ENCODE data around the gene EPOP. TPM values are rescaled to one million over a fixed set of nuclear protein-coding genes. Genes with fewer than 3 reads are reported as not detected.

EPOP gene
- total and polyA plus RNA-seq, 4 donors = 0.40 to 2.8 (median 2.2) TPM

DNA sequence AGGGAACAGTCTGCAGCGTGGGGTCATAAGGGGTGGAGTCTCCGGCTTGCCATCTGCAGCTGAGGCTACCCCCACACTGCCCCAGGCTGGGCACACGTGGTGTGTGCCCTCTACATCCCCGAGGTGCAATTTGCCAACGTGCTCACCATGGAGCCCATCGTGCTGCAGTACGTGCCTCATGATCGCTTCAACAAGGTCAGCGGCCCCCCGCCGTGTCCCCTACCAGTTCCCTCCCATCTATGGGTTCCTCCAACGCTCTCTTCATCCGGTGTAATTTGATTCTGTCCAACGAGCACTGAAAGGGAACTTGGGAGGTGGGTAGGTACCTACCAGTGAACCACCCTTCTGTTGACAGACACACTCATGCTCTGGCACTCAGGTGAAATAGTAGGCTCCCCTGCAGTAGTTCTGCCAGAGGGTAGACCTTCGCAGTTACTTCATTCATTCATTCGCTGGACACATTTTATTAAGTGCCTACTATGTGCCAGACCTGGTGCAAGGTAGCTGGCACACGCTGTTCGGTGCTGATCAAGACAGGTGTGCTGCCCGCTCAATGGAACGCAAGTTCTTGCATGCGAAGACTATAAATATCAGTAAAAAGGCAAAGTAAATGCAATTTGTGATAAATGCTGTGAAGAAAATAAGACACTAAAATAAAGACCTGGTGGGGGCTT is 33.1 kb upstream of the EPOP start:
- no peak for DNase-seq
- Histone ChIP-seq H3K36me3 (ENCODE audit: control insufficient read depth in 4 of 4, insufficient read depth in 4 of 4, low read length in 4 of 4) (peaks cover 0 to 36% (median 12%) of the 10 kb centered on the region in 4 donors), H3K9ac (ENCODE audit: insufficient read depth in 1 of 2, low read length in 2 of 2) (no peak overlapping the region), H3K27ac (ENCODE audit: low read depth in 1 of 2, low read length in 1 of 2) (no peak overlapping the region), H3K27me3 (ENCODE audit: control insufficient read depth in 3 of 3, insufficient read depth in 3 of 3, low read length in 2 of 3) (no peaks in the 10 kb centered on the region), H3K4me3 (no peak overlapping the region), H3K9me3 (ENCODE audit: control insufficient read depth in 4 of 4, insufficient read depth in 3 of 4, low read length in 3 of 4) (no peaks in the 10 kb centered on the region), H3K4me1 (ENCODE audit: control insufficient read depth in 5 of 5, insufficient read depth in 5 of 5, low read length in 5 of 5) (peaks cover 0 to 32% (median 7%) of the 10 kb centered on the region in 5 donors)
- WGBS, 2 donors = 76 to 81% methylated on average over 21 of the region's 21 CpGs
- TF ChIP-seq, protein P1, sequence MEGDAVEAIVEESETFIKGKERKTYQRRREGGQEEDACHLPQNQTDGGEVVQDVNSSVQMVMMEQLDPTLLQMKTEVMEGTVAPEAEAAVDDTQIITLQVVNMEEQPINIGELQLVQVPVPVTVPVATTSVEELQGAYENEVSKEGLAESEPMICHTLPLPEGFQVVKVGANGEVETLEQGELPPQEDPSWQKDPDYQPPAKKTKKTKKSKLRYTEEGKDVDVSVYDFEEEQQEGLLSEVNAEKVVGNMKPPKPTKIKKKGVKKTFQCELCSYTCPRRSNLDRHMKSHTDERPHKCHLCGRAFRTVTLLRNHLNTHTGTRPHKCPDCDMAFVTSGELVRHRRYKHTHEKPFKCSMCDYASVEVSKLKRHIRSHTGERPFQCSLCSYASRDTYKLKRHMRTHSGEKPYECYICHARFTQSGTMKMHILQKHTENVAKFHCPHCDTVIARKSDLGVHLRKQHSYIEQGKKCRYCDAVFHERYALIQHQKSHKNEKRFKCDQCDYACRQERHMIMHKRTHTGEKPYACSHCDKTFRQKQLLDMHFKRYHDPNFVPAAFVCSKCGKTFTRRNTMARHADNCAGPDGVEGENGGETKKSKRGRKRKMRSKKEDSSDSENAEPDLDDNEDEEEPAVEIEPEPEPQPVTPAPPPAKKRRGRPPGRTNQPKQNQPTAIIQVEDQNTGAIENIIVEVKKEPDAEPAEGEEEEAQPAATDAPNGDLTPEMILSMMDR (IDR thresholded peaks at IDR 0.05; ENCODE audit: control extremely low read depth, extremely low read depth) = no peak
- no peak for ATAC-seq (ENCODE audit: insufficient read depth, low FRiP score)

DNA sequence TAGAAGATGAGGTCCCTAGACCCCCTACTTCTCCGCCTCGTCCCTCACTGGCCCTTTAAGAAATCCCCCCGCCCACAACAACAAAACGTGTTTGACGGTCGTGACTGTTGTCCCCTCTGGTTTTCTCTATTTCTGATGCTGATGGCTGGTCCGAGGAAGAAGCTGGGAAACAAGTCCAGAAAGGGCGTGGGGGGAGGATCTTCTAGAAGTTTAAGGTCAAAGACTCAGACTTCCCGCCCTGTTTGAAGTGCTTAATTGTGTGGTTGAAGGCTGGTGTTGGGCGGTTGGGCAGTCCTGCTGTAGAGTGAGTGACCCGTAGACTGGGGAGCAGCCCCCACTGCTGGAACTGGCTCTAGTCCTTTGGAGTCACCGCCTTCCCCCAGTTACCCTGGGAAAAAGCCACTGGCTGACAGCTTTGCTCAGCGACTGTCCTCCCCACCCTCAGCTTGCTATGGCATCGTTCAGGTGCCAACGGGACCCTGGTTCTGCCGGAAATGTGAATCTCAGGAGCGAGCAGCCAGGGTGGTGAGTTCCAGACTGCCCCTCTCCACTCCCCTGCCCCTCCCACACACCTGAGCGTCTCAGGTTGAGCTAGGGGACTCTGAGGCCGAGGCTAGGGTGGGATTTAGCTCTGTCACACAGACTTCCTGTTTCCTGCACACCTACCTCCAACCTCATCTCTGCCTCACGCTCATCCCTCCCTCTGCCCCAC is 31.9 kb upstream of the EPOP start:
- ATAC-seq (ENCODE audit: insufficient read depth, low FRiP score) = no peak
- H3K9ac ChIP-seq (ENCODE audit: insufficient read depth in 1 of 2, low read length in 2 of 2) = no peak overlapping the region
- TF ChIP-seq, protein P1 (IDR thresholded peaks at IDR 0.05; ENCODE audit: control extremely low read depth, extremely low read depth) = no peak
- H3K4me3 ChIP-seq = peak overlapping the region; percentile 59
- H3K27me3 ChIP-seq (ENCODE audit: control insufficient read depth in 3 of 3, insufficient read depth in 3 of 3, low read length in 2 of 3) = no peaks in the 10 kb centered on the region
- peaks cover 0 to 40% (median 8%) of the 10 kb centered on the region in 5 donors for H3K4me1 ChIP-seq (ENCODE audit: control insufficient read depth in 5 of 5, insufficient read depth in 5 of 5, low read length in 5 of 5)
- peaks cover 0 to 25% (median 7%) of the 10 kb centered on the region in 4 donors for H3K36me3 ChIP-seq (ENCODE audit: control insufficient read depth in 4 of 4, insufficient read depth in 4 of 4, low read length in 4 of 4)
- H3K27ac ChIP-seq (ENCODE audit: low read depth in 1 of 2, low read length in 1 of 2) = peak overlapping the region; percentile 87 to 97
- H3K9me3 ChIP-seq (ENCODE audit: control insufficient read depth in 4 of 4, insufficient read depth in 3 of 4, low read length in 3 of 4) = no peaks in the 10 kb centered on the region
- peak in 1 of 3 donors; percentile 48 for DNase-seq
- 13 to 23% methylated on average over 20 of the region's 20 CpGs for WGBS, 2 donors

DNA sequence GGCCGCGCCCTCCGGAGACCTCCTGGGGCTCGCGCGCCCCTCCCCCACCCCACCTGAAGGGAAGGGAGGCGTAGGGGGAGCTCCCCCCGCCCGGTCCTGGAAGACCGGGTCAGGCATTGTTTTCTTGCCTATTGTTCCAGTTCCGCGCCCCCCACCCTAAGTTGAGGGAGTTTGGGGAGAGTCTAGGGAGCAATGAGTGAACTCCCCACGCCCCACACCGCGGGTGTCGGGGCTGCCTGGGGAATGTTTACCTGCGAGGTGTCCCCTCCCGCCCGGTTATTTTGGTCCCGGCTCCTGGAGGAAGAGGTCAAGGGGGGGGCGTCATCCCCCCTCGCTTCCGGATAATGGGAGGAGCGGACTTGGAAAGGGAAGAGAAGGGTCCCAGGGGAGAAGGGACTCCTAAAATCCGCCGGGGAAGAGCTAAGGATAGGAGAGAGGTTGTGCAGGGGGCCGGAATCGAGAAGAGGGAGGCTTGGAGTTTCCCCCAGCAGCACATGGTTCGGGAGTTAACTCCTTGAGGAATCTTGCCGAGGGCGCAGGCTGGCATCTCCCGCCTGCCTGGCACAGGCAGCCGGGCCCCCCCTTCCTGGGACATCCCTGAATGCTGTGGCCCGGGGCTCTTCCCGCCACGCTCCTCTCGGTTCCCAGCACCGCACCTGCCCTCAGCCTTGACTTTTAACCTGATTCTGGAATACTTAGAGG is 31.2 kb upstream of the EPOP start:
- Histone ChIP-seq H3K36me3 (ENCODE audit: control insufficient read depth in 4 of 4, insufficient read depth in 4 of 4, low read length in 4 of 4) (peaks cover 0 to 20% (median 6%) of the 10 kb centered on the region in 4 donors), H3K9me3 (ENCODE audit: control insufficient read depth in 4 of 4, insufficient read depth in 3 of 4, low read length in 3 of 4) (no peaks in the 10 kb centered on the region), H3K4me1 (ENCODE audit: control insufficient read depth in 5 of 5, insufficient read depth in 5 of 5, low read length in 5 of 5) (peaks cover 3 to 44% (median 10%) of the 10 kb centered on the region in 5 donors), H3K9ac (ENCODE audit: insufficient read depth in 1 of 2, low read length in 2 of 2) (peak overlapping the region in 1 of 2 donors; percentile 11), H3K4me3 (peak overlapping the region; percentile 59), H3K27ac (ENCODE audit: low read depth in 1 of 2, low read length in 1 of 2) (peak overlapping the region; percentile 87 to 97), H3K27me3 (ENCODE audit: control insufficient read depth in 3 of 3, insufficient read depth in 3 of 3, low read length in 2 of 3) (no peaks in the 10 kb centered on the region)
- DNase-seq = peak; percentile 43 to 65 (median 54)
- 0 to 1% methylated on average over 36 to 38 of the region's 38 CpGs for WGBS, 2 donors
- no peak for ATAC-seq (ENCODE audit: insufficient read depth, low FRiP score)
- TF ChIP-seq, protein P1 (IDR thresholded peaks at IDR 0.05; ENCODE audit: control extremely low read depth, extremely low read depth) = no peak

All from lung (tissue), 12 donors.